Anterior cingulate cortex (tissue), 58 donors: ENCODE results near the gene DAGLA.

Experiments
- DNase-seq, 58 donors: peaks; one replicate each; lab custom pipeline; 2025; lab: John Stamatoyannopoulos, UW

DAGLA gene

GRCh38 chr11:61791737-61792309, 111.6 kb downstream of the DAGLA start:
- DNase-seq, result peak in 54 of 58 donors; percentile 41 to 92 (median 76)

- DNase-seq, result peak; percentile 65 to 100 (median 94)
These were observed 112.3 kb downstream of the DAGLA start, which contains the start of the genes FEN1 and TMEM258 for GRCh38 chr11:61792310-61793082. TSS of gene FEN1 (plus strand) at chr11:61792911. CDS start at chr11:61795362, 2,451 bp downstream. TSS of gene TMEM258 (minus strand) at chr11:61792599. CDS start at chr11:61792558, 41 bp downstream.

DNA sequence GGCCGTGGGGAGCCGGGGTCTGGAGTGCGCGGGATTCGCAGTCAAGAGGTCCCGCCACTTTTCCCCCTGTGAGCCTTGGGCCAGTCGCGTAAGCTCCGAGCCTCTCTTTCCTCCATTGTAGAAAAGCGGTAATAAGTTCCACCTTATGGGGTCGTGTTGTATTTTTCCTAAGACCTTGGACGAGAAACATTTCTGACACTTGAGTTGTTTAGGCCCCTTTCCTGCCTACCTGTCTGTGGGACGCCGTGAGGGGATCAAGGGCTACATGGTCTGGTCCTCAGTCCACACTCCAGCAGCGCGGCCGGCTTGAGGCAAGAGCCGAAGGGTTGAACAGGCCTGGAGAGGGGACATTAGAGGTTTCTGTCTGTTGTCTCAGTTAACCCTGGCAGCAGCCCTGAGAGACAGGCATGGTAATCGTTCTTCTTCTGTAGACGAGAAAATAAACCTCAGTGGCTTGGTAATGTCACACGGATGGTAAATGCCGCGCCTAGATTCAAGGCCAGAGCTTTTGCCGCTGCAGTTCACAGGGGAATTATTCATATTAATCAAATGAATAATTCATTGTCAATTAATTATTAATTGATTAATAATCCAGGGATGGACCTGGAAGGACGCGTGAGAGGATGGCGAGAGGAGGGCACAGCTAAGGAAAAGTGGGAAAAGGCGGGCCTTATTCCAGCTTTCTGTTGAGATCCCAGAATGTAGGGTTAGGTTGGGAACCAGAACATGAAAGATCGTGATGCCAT, 113.1 kb downstream of the DAGLA start:
- no peak for DNase-seq

DNA sequence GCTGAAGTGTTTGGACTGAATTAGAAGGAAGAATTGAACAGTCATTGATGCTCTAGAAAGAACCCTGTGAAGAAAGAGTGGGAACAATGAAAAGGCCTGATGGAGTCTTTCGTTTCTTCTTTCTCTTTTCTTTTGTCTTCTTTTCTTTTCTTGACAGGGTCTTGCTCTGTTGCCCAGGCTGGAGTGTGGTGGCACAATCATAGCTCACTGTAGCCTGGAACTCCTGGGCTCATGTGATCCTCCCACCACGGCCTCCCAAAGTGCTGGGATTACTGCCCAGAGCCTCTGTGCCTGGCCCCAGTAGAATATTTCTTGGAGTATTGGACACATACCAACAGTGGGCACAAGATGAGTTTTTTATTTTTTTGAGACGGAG, 113.6 kb downstream of the DAGLA start:
- no peak for DNase-seq

DNA sequence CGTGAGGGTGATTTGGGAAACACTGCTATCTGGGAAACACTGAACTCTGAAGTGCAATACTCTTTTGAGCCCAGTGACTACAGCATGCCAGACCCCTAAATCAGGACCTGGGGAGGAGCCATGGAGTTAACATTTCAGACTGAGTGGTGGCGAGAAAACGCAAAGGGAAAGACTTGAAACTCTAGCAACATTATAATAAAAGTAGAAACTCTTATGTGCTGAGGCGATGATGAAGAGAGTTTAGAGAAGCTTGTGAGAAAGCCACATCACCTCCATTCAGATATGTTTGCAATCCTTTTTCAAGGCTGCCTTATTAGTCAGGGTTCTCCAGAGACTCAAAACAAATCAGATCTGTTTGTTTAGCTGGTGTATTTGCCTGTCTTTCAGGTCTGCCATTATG, 114.4 kb downstream of the DAGLA start:
- DNase-seq, result no peak

- no peak for DNase-seq
These were observed 115.3 kb downstream of the DAGLA start for GRCh38 chr11:61795459-61795858.

- DNase-seq, result no peak
These were observed 115.8 kb downstream of the DAGLA start for GRCh38 chr11:61795876-61796526.
